Inflammatory macrophage treated with lipopolysaccharide for 4 hours (primary cell): ENCODE results near the gene SLC22A4.

Experiments
- DNase-seq: peaks from one replicate; pipeline ENCODE4 v3.0.0-alpha.2; 2020

SLC22A4 gene

GRCh38 chr5:132277256-132277655, 16.9 kb upstream of the SLC22A4 start:
- DNase-seq = no peak

- no peak for DNase-seq
Measured at GRCh38 chr5:132277971-132278853, 16.0 kb upstream of the SLC22A4 start.

DNA sequence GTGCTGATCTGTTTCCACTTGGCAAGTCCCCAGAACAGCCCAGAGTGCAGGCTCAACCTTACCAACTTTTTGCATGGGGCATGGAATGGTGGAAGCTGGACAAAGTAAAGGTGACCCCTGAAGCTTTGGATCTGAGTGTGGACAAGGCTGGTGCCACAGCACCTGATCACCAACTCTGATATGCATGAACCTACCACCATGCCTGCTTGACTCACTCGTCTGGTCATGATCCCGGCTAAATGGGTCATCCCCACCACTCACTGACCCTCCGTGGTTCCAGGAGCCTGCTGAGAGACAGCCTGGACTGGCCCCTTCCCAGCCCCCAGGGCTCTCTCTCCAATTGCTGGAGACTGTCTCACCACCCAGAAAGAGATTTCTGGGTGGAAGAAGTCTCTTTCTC, 14.4 kb upstream of the SLC22A4 start:
- DNase-seq = no peak

GRCh38 chr5:132280371-132281240, 13.6 kb upstream of the SLC22A4 start:
- no peak for DNase-seq

GRCh38 chr5:132281856-132282614, 12.2 kb upstream of the SLC22A4 start:
- DNase-seq = no peak

GRCh38 chr5:132283423-132284043, 10.7 kb upstream of the SLC22A4 start:
- peak; percentile 15 for DNase-seq

GRCh38 chr5:132289097-132289496, 5.1 kb upstream of the SLC22A4 start:
- DNase-seq = no peak

DNA sequence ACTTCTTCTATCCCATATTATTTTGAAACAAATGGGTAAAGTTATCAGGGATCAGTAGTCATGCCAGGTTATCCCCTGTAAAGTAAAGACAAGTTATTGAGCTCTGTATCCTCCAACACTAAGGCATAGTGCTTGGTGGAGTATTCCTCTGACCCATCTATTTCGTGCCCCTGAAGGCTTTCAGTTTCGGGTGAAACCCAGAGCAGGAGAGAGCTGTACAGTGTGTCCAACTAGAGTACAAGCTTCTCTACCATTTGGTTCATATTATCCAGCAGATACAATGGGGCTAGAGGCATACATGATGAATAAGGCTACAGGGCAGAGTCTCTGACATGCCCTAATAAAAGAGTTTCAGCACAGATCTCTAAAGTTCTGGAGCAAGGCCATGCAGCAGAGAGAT, 3.2 kb upstream of the SLC22A4 start:
- DNase-seq = no peak

DNA sequence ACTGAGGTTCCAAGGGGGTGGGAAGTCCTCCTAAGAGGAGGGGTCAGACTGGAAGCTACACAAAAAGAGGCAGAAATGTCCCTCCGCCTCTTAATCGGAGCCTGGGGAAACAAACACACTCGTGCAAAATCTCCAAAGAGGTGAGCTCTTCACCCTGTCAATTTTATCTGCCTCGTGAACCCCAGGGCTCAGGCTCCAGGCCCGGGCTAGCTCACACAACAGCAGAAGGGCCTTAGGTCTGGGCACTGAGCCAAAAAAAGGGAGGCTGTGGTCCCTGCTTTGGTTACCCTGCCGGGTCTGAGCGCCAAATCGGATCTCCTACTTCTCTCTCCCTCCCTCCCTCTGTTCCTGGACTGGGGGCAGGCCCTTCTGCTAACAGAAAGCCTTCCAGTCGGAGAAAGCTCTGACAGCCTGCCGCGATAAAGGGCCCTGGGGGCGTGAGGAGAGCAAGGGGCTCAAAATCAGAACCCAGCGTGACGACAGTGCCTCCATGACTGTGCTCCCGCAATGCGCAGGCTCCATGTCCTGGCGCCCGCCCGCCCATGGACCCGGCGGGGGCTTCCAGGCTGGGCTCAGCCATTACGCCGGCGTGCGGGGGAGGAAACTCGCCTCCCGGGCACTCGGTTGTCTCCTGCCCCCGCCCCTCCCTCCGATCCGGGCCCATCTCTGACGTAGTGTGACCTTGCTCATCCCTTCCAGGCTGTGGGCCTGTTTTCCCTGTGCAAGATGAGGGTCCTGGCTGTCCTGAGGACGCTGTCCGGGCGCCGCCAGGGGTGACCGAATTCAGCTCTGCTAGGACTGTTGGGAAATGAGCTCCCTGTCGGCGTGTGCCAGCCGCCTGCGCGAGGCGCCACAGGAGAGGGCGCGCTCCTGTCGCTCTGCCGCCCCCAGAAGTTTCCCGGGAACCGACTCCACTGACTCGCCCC, 865 bp upstream of the SLC22A4 start:
- peak; percentile 87 for DNase-seq

DNA sequence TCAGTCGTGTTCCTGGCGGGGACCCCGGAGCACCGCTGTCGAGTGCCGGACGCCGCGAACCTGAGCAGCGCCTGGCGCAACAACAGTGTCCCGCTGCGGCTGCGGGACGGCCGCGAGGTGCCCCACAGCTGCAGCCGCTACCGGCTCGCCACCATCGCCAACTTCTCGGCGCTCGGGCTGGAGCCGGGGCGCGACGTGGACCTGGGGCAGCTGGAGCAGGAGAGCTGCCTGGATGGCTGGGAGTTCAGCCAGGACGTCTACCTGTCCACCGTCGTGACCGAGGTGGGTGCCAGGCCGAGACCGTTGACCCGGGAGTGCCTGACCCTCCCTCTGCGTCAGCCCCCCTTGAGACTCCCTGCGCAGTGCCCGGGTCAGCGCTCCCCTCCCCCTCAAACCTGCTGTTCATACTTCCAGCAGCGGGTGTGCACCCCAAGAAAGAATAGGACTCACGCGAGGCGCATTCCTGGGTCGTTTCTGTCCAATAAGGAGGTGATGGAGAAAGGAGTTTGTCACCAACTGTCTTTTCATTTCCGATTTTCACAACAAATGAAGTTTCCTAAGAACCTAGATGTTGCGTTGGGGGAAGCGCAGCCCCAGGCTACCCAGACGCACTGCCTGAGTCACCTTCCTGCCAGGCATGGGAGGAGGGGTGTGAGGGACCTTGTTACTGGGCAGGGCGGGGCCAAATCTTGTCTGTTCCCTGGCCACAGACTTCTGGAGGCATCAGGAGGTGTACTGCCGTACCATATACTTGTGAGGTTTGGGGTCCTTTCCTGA, 722 bp downstream of the SLC22A4 start:
- DNase-seq = peak; percentile 98

DNA sequence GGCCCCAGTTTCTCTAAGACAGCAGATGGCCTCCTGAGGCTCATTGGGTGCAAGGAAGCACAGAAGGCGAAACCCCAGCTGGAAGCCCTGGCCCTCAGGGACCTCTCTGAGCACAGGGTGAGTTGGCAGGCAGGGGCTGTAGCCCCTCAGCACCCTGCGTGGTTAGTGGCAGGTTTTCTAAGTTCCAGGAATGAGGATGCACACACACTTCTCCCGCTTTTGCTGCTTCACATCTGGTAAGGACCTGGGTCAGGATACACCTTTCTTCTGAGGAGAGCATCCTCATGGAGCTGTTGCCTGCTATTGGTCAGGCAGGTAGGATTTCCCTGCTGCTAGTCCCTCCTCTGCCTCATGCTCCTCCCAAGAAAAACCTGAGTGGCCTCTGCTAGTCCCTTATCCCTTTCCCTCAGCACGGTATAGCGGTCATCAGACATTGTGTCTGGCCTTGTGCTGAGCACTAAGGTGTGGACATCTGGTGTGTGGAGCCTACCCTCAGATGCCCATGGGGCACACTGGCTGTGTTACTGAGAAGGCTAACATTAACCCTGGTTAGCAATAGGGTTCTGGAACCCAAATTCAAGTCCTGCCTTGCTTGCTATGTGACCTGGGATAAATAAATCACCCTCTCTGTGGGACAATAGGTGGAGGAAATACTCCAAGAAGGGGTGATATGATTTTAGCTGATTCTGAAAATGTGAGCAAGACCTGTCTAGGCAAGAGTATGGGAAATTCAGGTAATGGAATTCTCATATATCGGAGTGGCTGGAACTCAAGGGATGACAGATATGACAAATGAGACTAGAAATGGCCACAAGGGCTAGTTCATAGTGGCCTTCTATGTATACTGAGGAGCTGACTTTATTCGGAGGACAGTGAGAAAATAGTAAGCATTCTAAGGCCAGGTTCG, 1.6 kb downstream of the SLC22A4 start:
- no peak for DNase-seq

GRCh38 chr5:132296412-132297016, 2.3 kb downstream of the SLC22A4 start:
- DNase-seq = no peak

DNA sequence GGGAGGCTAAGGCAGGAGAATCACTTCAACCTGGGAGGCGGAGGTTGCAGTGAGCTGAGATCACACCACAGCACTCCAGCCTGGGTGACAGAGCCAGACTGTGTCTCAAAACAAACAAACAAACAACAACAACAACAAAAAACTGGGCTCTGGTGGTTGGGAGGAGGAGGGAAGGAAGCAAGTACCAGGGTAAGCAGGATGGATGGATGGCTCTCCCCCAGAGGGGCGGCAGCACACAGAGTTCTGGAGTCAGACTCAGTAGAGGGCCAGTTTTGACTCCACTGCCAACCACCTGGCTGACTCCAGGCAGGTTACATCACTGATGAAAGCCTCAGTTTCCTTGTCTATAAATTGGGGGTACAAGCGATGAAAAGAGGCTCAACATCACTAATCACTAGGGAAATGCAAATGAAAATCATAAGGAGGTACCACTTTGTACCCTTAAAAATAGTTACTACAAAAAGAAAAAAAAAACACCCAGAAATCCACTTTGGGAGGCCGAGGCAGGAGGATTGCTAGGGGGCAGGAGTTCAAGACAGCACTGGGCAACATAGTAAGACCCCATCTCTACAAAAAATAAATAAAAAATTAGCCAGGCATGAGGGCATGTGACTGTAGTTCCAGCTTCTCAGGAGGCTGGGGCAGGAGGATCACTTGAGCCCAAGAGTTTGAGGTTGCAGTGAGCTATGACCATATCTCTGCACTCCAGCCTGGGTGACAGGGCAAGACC, 3.2 kb downstream of the SLC22A4 start:
- DNase-seq = no peak

- peak; percentile 90 for DNase-seq
Measured at GRCh38 chr5:132298298-132299212, 4.4 kb downstream of the SLC22A4 start.

DNA sequence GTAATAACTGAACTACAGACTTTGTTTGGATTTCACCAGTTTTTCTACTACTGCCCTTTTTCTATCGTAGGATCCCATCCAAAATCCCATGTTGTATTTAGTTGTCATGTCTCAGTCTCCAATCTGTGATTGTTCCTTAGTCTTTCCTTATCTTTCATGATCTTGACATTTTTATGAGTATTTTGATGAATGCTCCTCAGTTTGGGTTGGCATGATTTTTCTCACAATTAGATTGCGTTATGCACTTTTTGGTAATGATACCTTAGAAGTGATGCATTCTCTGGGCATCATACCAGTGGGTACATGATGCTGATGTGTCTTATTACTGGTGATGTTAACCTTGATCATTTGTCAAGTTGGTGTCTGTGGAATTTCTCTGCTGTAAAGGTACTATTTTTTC, 5.7 kb downstream of the SLC22A4 start:
- no peak for DNase-seq

DNA sequence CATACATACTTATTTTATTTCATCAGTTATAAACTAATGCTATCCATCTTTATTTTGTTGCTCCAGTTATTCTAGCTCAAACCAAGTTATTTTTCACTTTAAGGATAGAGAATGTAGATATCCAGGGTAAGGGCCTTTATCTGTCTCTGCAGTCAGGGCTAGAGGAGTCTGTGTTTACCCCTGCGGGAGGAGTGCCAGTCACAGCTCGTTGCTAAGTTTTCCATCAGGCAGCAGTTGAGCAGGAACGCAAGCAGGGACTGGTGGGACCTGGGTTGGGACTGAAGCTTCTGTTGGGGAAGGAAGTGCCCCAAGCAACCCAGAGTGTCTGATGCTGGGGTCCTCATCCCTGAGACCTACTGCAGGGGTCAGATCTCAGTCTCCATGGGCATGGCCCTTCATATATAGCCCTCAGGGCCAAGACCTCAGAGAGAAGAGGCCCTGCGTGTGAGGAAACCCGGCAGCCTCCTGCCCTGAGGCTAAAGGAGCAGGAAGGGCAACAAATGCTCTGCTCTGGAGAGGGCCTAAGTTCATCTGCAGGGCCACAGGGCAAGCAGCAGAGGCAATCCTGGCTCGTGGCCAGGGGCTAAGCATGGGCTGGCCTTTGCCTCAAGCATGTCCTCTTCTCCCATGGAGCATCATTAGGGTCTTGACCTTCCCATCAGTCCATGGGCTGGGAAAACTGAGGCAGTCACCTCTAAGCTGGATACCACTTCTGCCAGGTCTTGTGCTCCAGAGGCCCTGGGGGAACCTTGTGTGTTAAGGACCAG, 6.6 kb downstream of the SLC22A4 start:
- no peak for DNase-seq
